Measurements from ENCODE around the gene ZNF574.

DNA sequence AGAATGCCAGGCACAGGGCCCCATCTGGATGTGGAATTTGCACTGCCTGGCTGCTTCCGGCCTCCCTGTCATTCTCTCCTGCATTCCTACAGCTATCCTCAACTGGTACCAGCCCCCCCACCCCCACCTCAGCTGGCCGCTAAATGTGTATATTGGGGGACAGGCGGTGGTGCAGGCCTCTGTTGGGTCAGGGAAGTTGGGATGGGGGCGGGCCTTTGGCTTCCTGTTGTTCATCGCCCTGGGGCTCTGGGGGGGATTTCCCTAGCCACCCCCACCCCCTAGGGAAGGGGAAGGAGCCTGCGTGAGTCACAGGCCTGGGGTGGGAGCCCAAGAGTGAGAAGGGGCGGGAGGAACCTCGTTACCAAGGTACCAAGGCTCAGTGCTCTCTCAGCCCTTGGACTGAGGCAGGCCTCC lies 45.7 kb downstream of the ZNF574 start:
- TF ChIP-seq CTCF (conservative IDR thresholded peaks at IDR 0.05; ENCODE audit: low read depth, low read length) (no peak), EZH2 (IDR thresholded peaks at IDR 0.05; ENCODE audit: borderline replicate concordance, low read depth, low read length, poor library complexity, severe bottlenecking) (no peak)
